HG03039 (cell line): ENCODE results near the gene GLB1L2.
"Not testable (repeated sequence)": the region's sequence is repeated elsewhere in the genome, so short reads cannot be mapped to it uniquely, and the experiment has no call there.

ENCODE experiments used
- ATAC-seq: cut with Tn5 transposase; IDR thresholded peaks from one replicate; pipeline ENCODE4 v1.9.1; 2021; ENCODE audit warnings: mild to moderate bottlenecking, moderate library complexity; ENCODE audit not compliant: unreplicated experiment

Gene GLB1L2

GRCh38 chr11:134321373-134321772, 10.4 kb upstream of the GLB1L2 start:
- not testable (repeated sequence) for ATAC-seq

- ATAC-seq = no peak
Observed at GRCh38 chr11:134322553-134322952, 9.2 kb upstream of the GLB1L2 start.

GRCh38 chr11:134328433-134328832, 3.4 kb upstream of the GLB1L2 start:
- no peak for ATAC-seq

- ATAC-seq = no peak
Observed at GRCh38 chr11:134330611-134331353, 1.0 kb upstream of the GLB1L2 start.

GRCh38 chr11:134332189-134332631, 422 bp downstream of the GLB1L2 start:
- ATAC-seq = no peak

- no peak for ATAC-seq
Observed at GRCh38 chr11:134332782-134333181, 994 bp downstream of the GLB1L2 start.

- no peak for ATAC-seq
Observed at GRCh38 chr11:134333312-134333711, 1.5 kb downstream of the GLB1L2 start.

- ATAC-seq = no peak
Observed at GRCh38 chr11:134333946-134334345, 2.2 kb downstream of the GLB1L2 start.

GRCh38 chr11:134334796-134335571, 3.2 kb downstream of the GLB1L2 start:
- no peak for ATAC-seq

- no peak for ATAC-seq
Observed at GRCh38 chr11:134337051-134337450, 5.3 kb downstream of the GLB1L2 start.

- no peak for ATAC-seq
Observed at GRCh38 chr11:134338068-134338467, 6.3 kb downstream of the GLB1L2 start.

GRCh38 chr11:134338654-134339053, 6.9 kb downstream of the GLB1L2 start:
- ATAC-seq = no peak

- ATAC-seq = no peak
Observed at GRCh38 chr11:134339756-134340155, 8.0 kb downstream of the GLB1L2 start.

GRCh38 chr11:134340354-134340964, 8.7 kb downstream of the GLB1L2 start:
- ATAC-seq = no peak

- ATAC-seq = no peak
Observed at GRCh38 chr11:134341805-134342571, 10.2 kb downstream of the GLB1L2 start.

- no peak for ATAC-seq
Observed at GRCh38 chr11:134342572-134343340, 11.0 kb downstream of the GLB1L2 start.

GRCh38 chr11:134343646-134344045, 11.9 kb downstream of the GLB1L2 start:
- no peak for ATAC-seq

GRCh38 chr11:134344497-134345236, 12.9 kb downstream of the GLB1L2 start:
- ATAC-seq = not testable (repeated sequence)

GRCh38 chr11:134345237-134345550, 13.4 kb downstream of the GLB1L2 start:
- no peak for ATAC-seq
